NB4 (cell line): ENCODE data around the gene P2RX2.

Experiments
- DNase-seq: peaks from one replicate; pipeline ENCODE4 v3.0.0; 2010; ENCODE audit warnings: low read depth
- H3K4me3 ChIP-seq: one replicate; pipeline ENCODE4 v1.5.1; 2011; ENCODE audit warnings: mild to moderate bottlenecking, low read depth, low read length, moderate library complexity
- CTCF ChIP-seq: IDR thresholded peaks from one replicate; pipeline ENCODE4 v1.5.1; 2012; ENCODE audit warnings: low read depth, low read length
- MYC ChIP-seq: IDR thresholded peaks from 2 replicates; pipeline ENCODE4 v1.6.1; 2011; ENCODE audit warnings: low read depth, low read length
- POLR2A ChIP-seq: IDR thresholded peaks from 2 replicates; pipeline ENCODE4 v1.6.1; 2011; ENCODE audit warnings: mild to moderate bottlenecking; ENCODE audit not compliant: insufficient read length; ENCODE audit errors: extremely low read depth
- TF ChIP-seq, protein P1 (sequence below): IDR thresholded peaks from 2 replicates; pipeline ENCODE4 v1.6.1; 2011; ENCODE audit warnings: low read depth, low read length

P2RX2 gene

DNA sequence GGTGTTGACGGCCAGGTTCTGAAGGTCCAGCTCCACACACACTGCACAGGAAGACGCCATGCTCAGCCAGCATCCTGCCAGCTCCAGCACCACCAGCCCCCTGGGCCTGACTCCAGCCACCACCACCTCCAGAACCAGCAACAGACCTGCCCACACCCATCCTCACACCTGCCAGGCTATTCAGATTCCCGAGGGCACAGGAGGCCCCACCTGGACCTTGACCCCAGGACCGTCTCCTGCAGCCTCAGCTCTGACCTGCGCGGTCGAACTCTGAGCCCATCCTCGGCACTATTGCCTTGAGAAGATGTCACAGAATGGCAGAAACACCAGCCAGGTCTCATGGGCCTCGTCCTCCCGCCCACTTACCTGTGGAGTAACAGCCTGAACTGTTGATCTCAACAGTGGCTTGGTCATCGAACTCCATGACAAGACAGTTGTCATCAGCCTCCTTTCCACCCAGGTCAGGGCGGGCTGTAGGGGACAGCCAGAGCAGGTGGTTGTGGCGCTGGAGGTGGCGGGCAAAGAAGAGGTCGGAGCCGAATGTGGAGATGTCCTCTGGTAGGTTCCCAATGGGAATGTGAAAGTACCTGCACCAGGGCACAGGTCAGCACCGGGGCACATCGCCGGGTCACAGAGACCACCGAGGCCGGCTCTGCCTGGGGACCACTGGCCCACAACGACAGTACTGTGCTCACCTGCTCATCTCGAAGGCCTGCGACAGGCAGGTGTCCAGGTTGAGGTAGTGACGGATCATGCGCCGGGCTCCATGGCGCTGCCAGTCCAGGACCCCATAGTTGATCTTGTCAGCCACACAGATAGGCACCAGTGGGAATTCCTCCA, 23.5 kb downstream of the P2RX2 start:
- no peak overlapping the region for H3K4me3 ChIP-seq
- DNase-seq = no peak
- TF ChIP-seq CTCF = no peak
- TF ChIP-seq MYC = no peak
- no peak for TF ChIP-seq POLR2A
- TF ChIP-seq, protein P1, sequence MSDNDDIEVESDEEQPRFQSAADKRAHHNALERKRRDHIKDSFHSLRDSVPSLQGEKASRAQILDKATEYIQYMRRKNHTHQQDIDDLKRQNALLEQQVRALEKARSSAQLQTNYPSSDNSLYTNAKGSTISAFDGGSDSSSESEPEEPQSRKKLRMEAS = no peak

- TF ChIP-seq CTCF = no peak
- TF ChIP-seq, protein P1 = no peak
- TF ChIP-seq POLR2A = no peak
- TF ChIP-seq MYC = no peak
- no peak overlapping the region for H3K4me3 ChIP-seq
- no peak for DNase-seq
Measured at GRCh38 chr12:132642846-132643835, 24.6 kb downstream of the P2RX2 start.

DNA sequence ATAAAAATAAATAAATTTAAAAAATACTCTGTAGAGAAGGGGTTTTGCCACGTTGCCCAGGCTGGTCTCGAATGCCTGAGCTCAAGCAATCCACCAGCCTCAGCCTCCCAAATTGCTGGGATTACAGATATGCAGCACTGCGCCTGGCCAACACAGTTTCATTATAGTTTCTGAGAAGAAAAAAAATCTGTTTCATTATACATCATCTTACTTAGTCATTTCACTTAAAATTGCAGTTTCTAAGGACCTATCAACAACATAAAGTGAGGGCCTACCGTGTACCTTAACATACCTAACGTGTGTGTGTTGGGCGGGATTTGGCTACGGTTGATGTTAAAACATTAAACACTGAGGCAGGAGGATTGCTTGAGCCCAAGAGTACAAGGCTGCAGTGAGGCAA, 28.3 kb downstream of the P2RX2 start:
- no peak for DNase-seq
- TF ChIP-seq POLR2A (no peak), MYC (no peak), CTCF (no peak)
- TF ChIP-seq, protein P1 = no peak
- H3K4me3 ChIP-seq = no peak overlapping the region

GRCh38 chr12:132647858-132648257, 29.3 kb downstream of the P2RX2 start:
- TF ChIP-seq CTCF = no peak
- no peak for TF ChIP-seq POLR2A
- TF ChIP-seq MYC = no peak
- TF ChIP-seq, protein P1 = no peak
- DNase-seq = no peak

GRCh38 chr12:132648616-132649225, 30.1 kb downstream of the P2RX2 start:
- no peak overlapping the region for H3K4me3 ChIP-seq

More at GRCh38 chr12:132647858-132648257, 29.3 kb downstream of the P2RX2 start:
- no peak overlapping the region for H3K4me3 ChIP-seq

More at GRCh38 chr12:132648616-132649225, 30.1 kb downstream of the P2RX2 start:
- no peak for DNase-seq
- TF ChIP-seq, protein P1 = no peak
- no peak for TF ChIP-seq CTCF
- TF ChIP-seq POLR2A = no peak
- no peak for TF ChIP-seq MYC
